PC-9 (cell line): ENCODE results near the gene RNF225. TPM values are rescaled to one million over a fixed set of nuclear protein-coding genes. Genes with fewer than 3 reads are reported as not detected.
"Not testable (repeated sequence)": the region's sequence is repeated elsewhere in the genome, so short reads cannot be mapped to it uniquely, and the experiment has no call there.

Experiments
- Bru-seq: library from RNA; stranded (reverse); fragments of 400-500 nt; gene quantifications from one replicate; lab custom pipeline; 2021; lab: Mats Ljungman, UMichigan
- BruChase-seq, 2 experiments: library from RNA; stranded (reverse); fragments of 400-500 nt; gene quantifications; one replicate each; lab custom pipeline; 2021; lab: Mats Ljungman, UMichigan
- BruUV-seq: library from RNA; stranded (reverse); fragments of 400-500 nt; replicated peaks from 2 replicates; lab custom pipeline; 2021; lab: Mats Ljungman, UMichigan
- CTCF ChIA-PET: fragments of 300-600 bp; sonication (Branson Sonifier 250); formaldehyde crosslinking; loops from one replicate; lab custom pipeline; 2022; ENCODE audit warnings: antibody characterized with exemption; lab: Charles Lee
- POLR2A ChIA-PET: fragments of 300-600 bp; sonication (Branson Sonifier 250); formaldehyde crosslinking; loops from one replicate; lab custom pipeline; 2022; ENCODE audit warnings: antibody characterized with exemption; ENCODE audit not compliant: unreplicated experiment; lab: Charles Lee
- DNase-seq, 2 experiments: peaks; one replicate each; pipeline versions ENCODE4 v3.0.0 to v3.0.0-alpha.2; 2015 to 2022; ENCODE audit warnings: mixed read lengths in 1 of 2
- H2AFZ ChIP-seq: fragments of 200-600 bp; sonication (generic); 2 replicates; pipeline ENCODE4 v1.8.1; 2017; ENCODE audit warnings: antibody characterized with exemption
- H3F3A ChIP-seq: fragments of 200-600 bp; sonication (generic); 2 replicates; pipeline ENCODE4 v1.8.1; 2017; ENCODE audit warnings: antibody characterized with exemption, mild to moderate bottlenecking, low read depth; ENCODE audit not compliant: insufficient read depth
- H3K27ac ChIP-seq: fragments of 200-600 bp; sonication (generic); 2 replicates; pipeline ENCODE4 v1.6.1; 2016; ENCODE audit warnings: mixed run types
- H3K27me3 ChIP-seq: fragments of 200-600 bp; sonication (generic); 2 replicates; pipeline ENCODE4 v1.6.1; 2016; ENCODE audit warnings: low read depth, mixed run types; ENCODE audit not compliant: insufficient read depth
- H3K36me3 ChIP-seq: fragments of 200-600 bp; sonication (generic); 2 replicates; pipeline ENCODE4 v1.6.1; 2016; ENCODE audit warnings: low read depth, mixed run types
- H3K4me1 ChIP-seq: fragments of 200-600 bp; sonication (generic); replicated peaks from 2 replicates; pipeline ENCODE4 v1.6.1; 2016; ENCODE audit warnings: mixed run types; ENCODE audit not compliant: insufficient read depth
- H3K4me2 ChIP-seq: fragments of 200-600 bp; sonication (generic); 2 replicates; pipeline ENCODE4 v1.6.1; 2017; ENCODE audit warnings: mixed run types
- H3K4me3 ChIP-seq: fragments of 200-600 bp; sonication (generic); 2 replicates; pipeline ENCODE4 v1.6.1; 2016; ENCODE audit warnings: mixed run types
- H3K79me2 ChIP-seq: fragments of 200-600 bp; sonication (generic); 2 replicates; pipeline ENCODE4 v1.6.1; 2017; ENCODE audit warnings: low read depth, mixed run types
- H3K9me2 ChIP-seq: fragments of 200-600 bp; sonication (generic); 2 replicates; pipeline ENCODE4 v1.8.1; 2017; ENCODE audit warnings: mild to moderate bottlenecking; ENCODE audit not compliant: insufficient read depth
- H3K9me3 ChIP-seq: fragments of 200-600 bp; sonication (generic); 2 replicates; pipeline ENCODE4 v1.8.1; 2016; ENCODE audit warnings: low read depth; ENCODE audit not compliant: insufficient read depth
- H4K20me1 ChIP-seq: fragments of 200-600 bp; sonication (generic); 2 replicates; pipeline ENCODE4 v1.8.1; 2017; ENCODE audit not compliant: insufficient read depth
- EZH2 ChIP-seq: fragments of 200-600 bp; sonication (generic); IDR thresholded peaks from 2 replicates; pipeline ENCODE4 v1.8.0; 2017; ENCODE audit warnings: antibody characterized with exemption, low read depth
- intact Hi-C: fragments of 100-400 bp; cut with micrococcal nuclease; formaldehyde crosslinking; loops from one replicate; pipeline ENCODE4 v1.10.0; 2022; ENCODE audit not compliant: unreplicated experiment
- long read RNA-seq: library from polyadenylated mRNA; stranded (forward); transcript quantifications from one replicate; pipeline ENCODE4 v2.0.0, GENCODE V29; 2022
- total RNA-seq: library from RNA; stranded (reverse); gene quantifications from 2 replicates; pipeline ENCODE4 v1.2.3, GENCODE V29; 2021
- TF ChIP-seq, protein P1 (sequence below): fragments of 200-600 bp; sonication (generic); conservative IDR thresholded peaks from 2 replicates; pipeline ENCODE4 v1.6.1; 2017; ENCODE audit warnings: mixed run types, antibody characterized with exemption, mild to moderate bottlenecking, moderate library complexity

The RNF225 gene
- 0.61 and 0.68 TPM in 2 replicates for total RNA-seq
- Bru-seq, nascent RNA: percentile 34 among the genes with signal in this experiment
- BruChase-seq, experiment 1, labeled RNA remaining after a 2-hour chase: not detected
- BruChase-seq, experiment 2, labeled RNA remaining after a 6-hour chase: percentile 35 among the genes with signal in this experiment
- long read RNA-seq: 0 reads

DNA sequence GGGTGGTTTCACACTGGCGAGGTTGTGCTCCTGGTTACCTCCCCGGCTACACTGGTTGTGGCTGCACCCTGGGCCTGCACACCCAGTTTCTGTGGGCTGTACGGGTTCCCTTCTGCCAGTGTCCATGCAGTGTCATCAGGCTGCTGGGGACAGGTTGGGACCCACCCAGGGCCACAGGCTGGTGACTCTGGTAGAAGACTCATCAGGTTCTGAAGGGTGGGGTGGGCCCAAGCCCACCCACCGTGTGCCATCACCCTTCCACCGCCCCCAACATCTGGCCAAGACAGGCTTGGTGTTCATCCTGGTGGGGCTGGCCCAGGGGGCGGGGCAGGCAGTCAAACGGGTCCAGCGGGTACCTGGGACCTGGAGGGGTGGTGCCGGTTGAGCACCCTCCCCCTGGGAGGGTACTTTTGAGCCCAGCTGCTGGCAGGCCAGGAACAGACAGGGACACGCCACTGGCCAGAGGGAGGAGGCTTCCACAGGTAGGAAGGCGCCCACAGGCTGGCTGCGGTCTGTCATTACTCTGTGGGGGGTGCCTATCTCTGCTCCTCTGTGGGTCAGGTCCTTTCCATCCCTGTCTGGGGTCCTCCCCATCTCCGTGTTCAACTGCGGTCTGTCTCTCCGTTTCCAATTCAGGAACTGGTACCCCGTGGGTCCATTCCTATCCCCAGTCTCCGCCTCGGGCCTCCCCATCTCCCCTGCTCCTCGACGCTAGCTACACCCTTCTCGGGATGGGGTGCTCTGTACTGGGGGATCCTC lies at the start of gene RNF225:
RNF225 (plus strand) TSS at position 437 of the 759 bp plus-strand sequence. CDS start 434 bp downstream, outside the sequence.
- DNase-seq: peak; percentile 60 to 89
- Histone ChIP-seq H3K4me2 (peak within 1 kb of the TSS; percentile 49), H3K9me2 (no peaks in the 10 kb centered on the region), H3K9me3 (no peaks in the 10 kb centered on the region), H3K27ac (peak within 1 kb of the TSS; percentile 66), H3K36me3 (no peaks in the 10 kb centered on the region), H3K79me2 (peaks cover 24% of the 10 kb centered on the region), H2AFZ (no peak within 1 kb of the TSS), H4K20me1 (peaks cover 25% of the 10 kb centered on the region), H3K4me1 (peaks cover 27% of the 10 kb centered on the region), H3F3A (peaks cover 43% of the 10 kb centered on the region), H3K4me3 (no peak within 1 kb of the TSS), H3K27me3 (no peaks in the 10 kb centered on the region)
- intact Hi-C loops: loop anchor here (2.0 kb wide), 1 partner anchor 15 kb away; the partner anchor contains the start of gene ZNF837
- TF ChIP-seq EZH2: no peak
- TF ChIP-seq, protein P1, sequence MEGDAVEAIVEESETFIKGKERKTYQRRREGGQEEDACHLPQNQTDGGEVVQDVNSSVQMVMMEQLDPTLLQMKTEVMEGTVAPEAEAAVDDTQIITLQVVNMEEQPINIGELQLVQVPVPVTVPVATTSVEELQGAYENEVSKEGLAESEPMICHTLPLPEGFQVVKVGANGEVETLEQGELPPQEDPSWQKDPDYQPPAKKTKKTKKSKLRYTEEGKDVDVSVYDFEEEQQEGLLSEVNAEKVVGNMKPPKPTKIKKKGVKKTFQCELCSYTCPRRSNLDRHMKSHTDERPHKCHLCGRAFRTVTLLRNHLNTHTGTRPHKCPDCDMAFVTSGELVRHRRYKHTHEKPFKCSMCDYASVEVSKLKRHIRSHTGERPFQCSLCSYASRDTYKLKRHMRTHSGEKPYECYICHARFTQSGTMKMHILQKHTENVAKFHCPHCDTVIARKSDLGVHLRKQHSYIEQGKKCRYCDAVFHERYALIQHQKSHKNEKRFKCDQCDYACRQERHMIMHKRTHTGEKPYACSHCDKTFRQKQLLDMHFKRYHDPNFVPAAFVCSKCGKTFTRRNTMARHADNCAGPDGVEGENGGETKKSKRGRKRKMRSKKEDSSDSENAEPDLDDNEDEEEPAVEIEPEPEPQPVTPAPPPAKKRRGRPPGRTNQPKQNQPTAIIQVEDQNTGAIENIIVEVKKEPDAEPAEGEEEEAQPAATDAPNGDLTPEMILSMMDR: no peak
- BruUV-seq: no TSS peak
- ChIA-PET CTCF (no interaction called here), POLR2A (interaction anchor here (0.7 kb wide), 1 partner anchor 62 kb away, joined by 4 read pairs; no protein-coding TSS in a partner anchor)

DNA sequence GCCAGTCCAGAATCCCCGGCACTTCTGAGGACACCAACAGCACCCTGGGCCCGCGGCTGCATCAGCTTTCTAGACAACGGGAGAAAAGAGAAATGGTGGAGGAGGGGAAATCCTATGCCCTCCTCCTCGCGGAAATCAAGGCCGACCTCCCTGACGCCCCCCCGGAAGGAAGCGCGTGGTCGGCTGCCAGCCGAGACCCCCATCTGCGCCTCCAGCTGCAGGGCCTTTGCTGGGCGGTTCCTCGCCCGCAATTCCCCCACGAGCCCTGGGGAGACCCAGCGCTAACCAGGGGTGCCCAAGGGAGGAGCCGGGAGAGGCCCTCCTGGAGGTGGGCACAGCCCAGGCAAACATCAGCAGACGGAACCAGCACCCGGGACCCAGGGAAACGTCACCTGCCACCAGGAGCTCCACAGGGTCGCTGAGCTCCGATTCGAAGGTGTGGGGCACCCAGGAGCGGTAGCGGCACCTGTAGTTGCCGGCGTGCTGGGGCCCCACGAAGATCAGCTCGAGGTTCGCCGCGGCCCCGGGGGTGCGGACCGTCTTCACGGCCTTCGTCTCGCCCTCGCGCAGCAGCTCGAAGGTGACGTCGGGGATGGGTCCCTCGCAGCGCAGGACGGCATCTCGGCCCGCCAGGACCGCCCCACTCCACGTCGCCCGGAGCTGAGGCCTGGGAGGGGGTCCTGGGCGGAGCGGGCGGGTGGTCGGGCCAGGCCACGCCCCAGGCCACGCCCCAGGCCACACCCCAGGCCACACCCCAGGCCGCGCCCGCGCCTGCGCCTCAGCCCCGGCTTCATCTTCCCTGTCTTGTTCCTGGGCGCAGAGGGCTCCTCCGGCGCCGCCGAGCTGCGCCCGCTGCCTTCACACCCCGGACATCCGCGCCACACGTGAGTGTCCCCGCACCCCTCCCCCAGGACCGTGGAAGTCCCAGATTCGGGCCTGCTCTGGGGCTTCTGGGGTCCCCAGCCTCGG lies 48.2 kb upstream of the RNF225 start:
- Histone ChIP-seq H3K27ac (no peak overlapping the region), H3K36me3 (no peaks in the 10 kb centered on the region), H3K4me3 (no peak overlapping the region), H3K27me3 (no peaks in the 10 kb centered on the region), H4K20me1 (no peaks in the 10 kb centered on the region), H3F3A (no peaks in the 10 kb centered on the region), H2AFZ (no peak overlapping the region), H3K79me2 (no peaks in the 10 kb centered on the region), H3K4me2 (no peak overlapping the region), H3K9me3 (no peaks in the 10 kb centered on the region), H3K4me1 (no peaks in the 10 kb centered on the region), H3K9me2 (no peaks in the 10 kb centered on the region)
- no TSS peak for BruUV-seq
- CTCF ChIA-PET: no interaction called here
- POLR2A ChIA-PET: interaction anchor here (0.6 kb wide), 1 partner anchor 8 kb away, joined by 3 read pairs; no protein-coding TSS in a partner anchor
- intact Hi-C loops: no loop called here
- no peak for DNase-seq
- TF ChIP-seq, protein P1: no peak
- no peak for TF ChIP-seq EZH2

DNA sequence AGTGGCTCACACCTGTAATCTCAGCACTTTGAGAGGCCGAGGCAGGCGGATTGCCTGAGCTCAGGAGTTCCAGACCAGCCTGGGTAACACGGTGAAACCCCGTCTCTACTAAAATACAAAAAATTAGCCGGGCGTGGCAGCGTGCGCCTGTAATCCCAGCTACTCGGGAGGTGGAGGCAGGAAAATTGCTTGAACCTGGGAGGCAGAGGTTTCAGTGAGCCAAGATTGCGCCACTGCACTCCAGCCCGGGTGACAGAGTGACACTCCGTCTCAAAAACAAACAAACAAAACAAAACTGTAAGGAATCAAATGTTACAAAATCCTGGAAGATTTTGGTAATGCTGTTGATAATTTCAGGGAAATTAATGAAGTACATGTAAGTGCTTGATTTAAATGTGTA lies 47.4 kb upstream of the RNF225 start:
- H4K20me1 ChIP-seq, H3K36me3 ChIP-seq, H3K4me2 ChIP-seq, H3K4me3 ChIP-seq, H3K9me2 ChIP-seq, CTCF ChIA-PET, intact Hi-C loops, H3K27me3 ChIP-seq, H3K4me1 ChIP-seq, H2AFZ ChIP-seq, BruUV-seq, DNase-seq, H3K27ac ChIP-seq, H3F3A ChIP-seq, H3K79me2 ChIP-seq, H3K9me3 ChIP-seq: not testable (repeated sequence)
- POLR2A ChIA-PET: interaction anchor here (0.7 kb wide), 1 partner anchor 54 kb away, joined by 12 read pairs; no protein-coding TSS in a partner anchor
